Ovary (tissue), 9 donors: ENCODE measurements around the gene TRMO. TPM values are rescaled to one million over a fixed set of nuclear protein-coding genes. Genes with fewer than 3 reads are reported as not detected.

Experiments used
- DNase-seq, 5 donors: peaks; one replicate each; pipeline ENCODE4 v3.0.0-alpha.2; 2019 to 2020
- H3K27ac ChIP-seq, 2 donors: fragments of 200-600 bp; one replicate each; pipeline versions ENCODE4 v1.5.1 to v1.8.0; 2019 to 2022
- H3K27me3 ChIP-seq: fragments of 200-600 bp; one replicate; pipeline ENCODE4 v1.8.0; 2022
- H3K36me3 ChIP-seq: fragments of 200-600 bp; sonication (generic); one replicate; pipeline ENCODE4 v1.5.1; 2019
- H3K4me1 ChIP-seq: one replicate; pipeline ENCODE4 v1.8.1; 2013; ENCODE audit warnings: mild to moderate bottlenecking, moderate library complexity; ENCODE audit not compliant: insufficient read depth
- H3K4me3 ChIP-seq: fragments of 200-600 bp; sonication (generic); one replicate; pipeline ENCODE4 v1.5.1; 2017
- H3K9me3 ChIP-seq, 2 donors: fragments of 200-600 bp in 1 of 2; sonication (generic) in 1 of 2; one replicate each; pipeline versions ENCODE4 v1.5.1 to v1.8.1; 2013 to 2019; ENCODE audit warnings: mild to moderate bottlenecking in 1 of 2, moderate library complexity in 1 of 2
- EP300 ChIP-seq: sonication (generic); formaldehyde crosslinking; IDR thresholded peaks from one replicate; pipeline ENCODE4 v1.6.1; 2017; ENCODE audit warnings: antibody characterized with exemption
- POLR2A ChIP-seq: fragments of 450-650 bp; IDR thresholded peaks from one replicate; pipeline ENCODE4 v1.6.1; 2017; ENCODE audit warnings: antibody characterized with exemption, mild to moderate bottlenecking, moderate library complexity
- WGBS, 3 donors: extraction: QIAGEN DNeasy Blood & Tissue Kit in 1 of 3; methylation state at CpG; one replicate each; pipeline versions ENCODE4 v1.1.5 to v1.1.7; 2013 to 2017; 5-methylcytosine and 5-hydroxymethylcytosine counted together
- intact Hi-C, 4 donors: fragments of 100-400 bp; cut with DNase I; formaldehyde crosslinking; loops; one replicate each; pipeline versions ENCODE4 v1.11.0 to v1.15.1; 2022 to 2023
- polyA plus RNA-seq, 2 donors: library from polyadenylated mRNA; stranded (reverse); fragments of 200-250 nt in 1 of 2; fragments of 350-450 nt in 1 of 2; fragmentation: Illumina TruSeq in 1 of 2; extraction: RNeasy Lipid Tissue Mini Kit (QIAGEN cat#74804) in 1 of 2; gene quantifications; one replicate each; pipeline ENCODE4 v1.2.3, GENCODE V29; 2013 to 2014
- total RNA-seq, 7 donors: library from RNA; depleted of rRNA in 2 of 7; stranded (reverse); fragments of >200 nt in 2 of 7; fragmentation: NEBNext Ultra II Directional in 3 of 7; extraction: Animal tissue kit (Norgen Biotek cat#: 25700) in 3 of 7; gene quantifications; one replicate each; pipeline versions ENCODE4 v1.1.0 to v1.2.4, GENCODE V29; 2016 to 2023
- TF ChIP-seq, protein P1 (sequence below), 3 donors: fragments of 450-650 bp in 2 of 3; fragments of 200-600 bp in 1 of 3; IDR thresholded peaks; one replicate each; pipeline versions ENCODE4 v1.5.1 to v1.8.0; 2016 to 2022; ENCODE audit warnings: antibody characterized with exemption in 3 of 3, mild to moderate bottlenecking in 1 of 3
- donor health status: DM: no; HTN: no; CAD: no; lungs with moderate emphysema.
- donor health status: DM: no; HTN: no; CAD: no.
- donor health status: Bipolar disorder and iron deficiency.
- donor health status: DM: yes; HTN: yes; CAD: no.
- donor health status: DM: no; HTN: no; CAD: no.
- donor health status: DM: yes; HTN: yes; CAD: no.

TRMO gene
- total and polyA plus RNA-seq, 9 donors, result 11.5 to 25.3 (median 15.3) TPM

DNA sequence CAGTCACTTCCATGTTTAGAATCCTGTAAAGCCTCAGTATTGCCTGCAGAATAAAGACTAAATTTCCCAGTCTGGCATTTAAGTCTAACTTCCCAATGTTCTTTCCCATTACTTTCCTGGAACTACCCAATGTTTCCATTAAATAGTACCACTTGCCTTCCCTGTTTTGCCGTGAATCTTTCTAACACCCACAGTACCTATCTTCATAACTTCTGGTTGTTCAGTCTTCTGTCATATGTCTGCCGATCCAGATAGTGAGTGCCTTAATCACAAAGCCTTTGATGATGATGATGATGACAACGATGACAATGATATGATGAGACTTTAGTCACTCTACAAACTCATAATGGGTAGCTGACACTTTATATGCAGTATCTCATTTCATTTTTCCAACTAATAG, 22.3 kb upstream of the TRMO start:
- DNase-seq, result no peak
- H3K9me3 ChIP-seq, result no peaks in the 10 kb centered on the region
- H3K4me3 ChIP-seq, result no peak overlapping the region
- TF ChIP-seq POLR2A (no peak), EP300 (no peak)
- TF ChIP-seq, protein P1, sequence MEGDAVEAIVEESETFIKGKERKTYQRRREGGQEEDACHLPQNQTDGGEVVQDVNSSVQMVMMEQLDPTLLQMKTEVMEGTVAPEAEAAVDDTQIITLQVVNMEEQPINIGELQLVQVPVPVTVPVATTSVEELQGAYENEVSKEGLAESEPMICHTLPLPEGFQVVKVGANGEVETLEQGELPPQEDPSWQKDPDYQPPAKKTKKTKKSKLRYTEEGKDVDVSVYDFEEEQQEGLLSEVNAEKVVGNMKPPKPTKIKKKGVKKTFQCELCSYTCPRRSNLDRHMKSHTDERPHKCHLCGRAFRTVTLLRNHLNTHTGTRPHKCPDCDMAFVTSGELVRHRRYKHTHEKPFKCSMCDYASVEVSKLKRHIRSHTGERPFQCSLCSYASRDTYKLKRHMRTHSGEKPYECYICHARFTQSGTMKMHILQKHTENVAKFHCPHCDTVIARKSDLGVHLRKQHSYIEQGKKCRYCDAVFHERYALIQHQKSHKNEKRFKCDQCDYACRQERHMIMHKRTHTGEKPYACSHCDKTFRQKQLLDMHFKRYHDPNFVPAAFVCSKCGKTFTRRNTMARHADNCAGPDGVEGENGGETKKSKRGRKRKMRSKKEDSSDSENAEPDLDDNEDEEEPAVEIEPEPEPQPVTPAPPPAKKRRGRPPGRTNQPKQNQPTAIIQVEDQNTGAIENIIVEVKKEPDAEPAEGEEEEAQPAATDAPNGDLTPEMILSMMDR (IDR thresholded peaks at IDR 0.05), result no peak
- no peaks in the 10 kb centered on the region for H3K4me1 ChIP-seq
- no peaks in the 10 kb centered on the region for H3K27me3 ChIP-seq
- WGBS, 3 donors, result 76 to 81% (median 80%) methylated on average over 3 of the region's 3 CpGs
- intact Hi-C loops, result no loop called here
- H3K36me3 ChIP-seq, result no peaks in the 10 kb centered on the region
- no peak overlapping the region for H3K27ac ChIP-seq

DNA sequence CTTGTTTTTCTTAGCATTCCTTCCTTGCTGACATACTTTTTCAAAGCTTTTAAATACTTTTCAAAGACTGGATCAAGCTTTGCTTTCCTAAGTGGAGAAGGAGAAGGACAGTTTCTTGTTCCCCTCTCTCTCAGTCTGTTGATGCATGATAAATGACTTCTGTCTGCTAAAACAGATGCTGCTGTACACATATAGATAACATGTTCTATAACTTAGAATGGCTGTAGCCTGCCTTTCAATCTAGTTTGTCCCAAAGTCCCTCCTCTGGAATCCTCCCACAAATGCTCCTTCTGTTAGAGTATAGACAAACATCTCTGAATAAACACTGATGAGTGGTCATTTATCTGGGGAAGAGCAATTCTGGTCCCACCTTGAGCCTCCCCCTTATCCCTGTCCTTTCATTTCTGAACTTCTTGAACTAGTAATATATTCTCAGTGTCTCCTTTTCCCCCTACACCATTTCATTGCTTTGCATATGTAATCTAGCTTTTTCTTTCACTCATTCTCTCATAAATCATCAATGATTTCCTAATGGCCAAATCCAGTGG, 21.1 kb upstream of the TRMO start:
- H3K4me3 ChIP-seq, result no peak overlapping the region
- H3K27me3 ChIP-seq, result no peaks in the 10 kb centered on the region
- intact Hi-C loops, result no loop called here
- H3K27ac ChIP-seq, result no peak overlapping the region
- no peaks in the 10 kb centered on the region for H3K4me1 ChIP-seq
- DNase-seq, result no peak
- no peaks in the 10 kb centered on the region for H3K36me3 ChIP-seq
- H3K9me3 ChIP-seq, result no peaks in the 10 kb centered on the region
- TF ChIP-seq, protein P1 (IDR thresholded peaks at IDR 0.05), result no peak
- TF ChIP-seq EP300 (no peak), POLR2A (no peak)

DNA sequence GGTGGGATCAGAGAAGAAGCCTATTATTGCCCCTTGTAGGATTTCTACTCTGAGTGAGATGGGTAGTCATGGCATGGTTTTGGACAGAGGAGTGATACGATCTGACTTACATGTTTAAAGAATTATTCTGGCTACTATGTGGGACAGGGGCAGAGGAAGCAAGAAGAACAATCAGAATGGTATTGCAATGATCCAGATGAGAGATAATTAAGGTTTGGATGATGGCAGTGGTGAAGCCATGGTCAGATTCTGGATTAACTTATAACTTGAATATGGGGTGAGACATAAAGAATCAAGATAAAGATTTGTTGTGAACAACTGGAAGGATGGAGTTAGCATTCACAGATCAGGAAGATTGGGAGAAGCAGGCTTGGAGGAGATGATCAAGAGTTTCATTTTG, 19.0 kb upstream of the TRMO start:
- Histone ChIP-seq H3K36me3 (no peaks in the 10 kb centered on the region), H3K27ac (no peak overlapping the region), H3K9me3 (no peaks in the 10 kb centered on the region), H3K4me1 (no peaks in the 10 kb centered on the region), H3K4me3 (no peak overlapping the region), H3K27me3 (no peaks in the 10 kb centered on the region)
- intact Hi-C loops, result no loop called here
- no peak for TF ChIP-seq EP300
- TF ChIP-seq, protein P1 (IDR thresholded peaks at IDR 0.05), result no peak
- no peak for TF ChIP-seq POLR2A
- 71 to 78% (median 76%) methylated on average over 1 of the region's 1 CpG for WGBS, 3 donors
- DNase-seq, result no peak

DNA sequence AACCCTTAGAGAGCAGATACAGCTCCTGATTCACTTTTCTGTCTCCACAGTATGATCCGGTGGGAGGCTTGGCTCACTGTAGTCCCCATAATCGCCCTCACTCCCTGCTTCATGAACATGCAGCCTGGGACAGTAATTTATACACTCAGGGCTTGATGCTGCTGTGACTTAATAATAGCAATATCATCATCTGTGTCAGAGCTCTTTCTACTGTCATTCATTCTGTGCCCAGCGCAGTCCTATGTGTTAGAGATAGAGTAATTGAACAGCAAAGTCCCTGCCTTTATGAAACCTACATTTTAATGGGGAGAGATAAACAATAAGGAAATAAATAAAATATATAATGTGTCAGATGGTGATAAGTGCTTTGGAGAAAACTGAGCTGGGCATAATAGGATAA, 18.4 kb upstream of the TRMO start:
- H3K27ac ChIP-seq, result no peak overlapping the region
- no peaks in the 10 kb centered on the region for H3K4me1 ChIP-seq
- H3K36me3 ChIP-seq, result no peaks in the 10 kb centered on the region
- no peak for DNase-seq
- no peak overlapping the region for H3K4me3 ChIP-seq
- WGBS, 3 donors, result 52 to 62% (median 53%) methylated on average over 3 of the region's 3 CpGs
- intact Hi-C loops, result no loop called here
- no peaks in the 10 kb centered on the region for H3K9me3 ChIP-seq
- no peaks in the 10 kb centered on the region for H3K27me3 ChIP-seq
- TF ChIP-seq, protein P1 (IDR thresholded peaks at IDR 0.05), result no peak
- TF ChIP-seq EP300 (no peak), POLR2A (no peak)
